Measurements from ENCODE around the gene FCER2. TPM values are rescaled to one million over a fixed set of nuclear protein-coding genes. Genes with fewer than 3 reads are reported as not detected.

Gene FCER2
- total and polyA plus RNA-seq, 11 donors = 0.06 to 1.5 (median 0.23) TPM; not detected in 6

GRCh38 chr19:7729211-7729610 is 27.3 kb upstream of the FCER2 start:
- no peak overlapping the region for H3K27ac ChIP-seq
- peaks cover 0 to 15% (median 0%) of the 10 kb centered on the region in 12 donors for H3K4me1 ChIP-seq
- 15 to 18% (median 16%) methylated on average over 7 to 16 of the region's 16 CpGs for WGBS, 4 donors
- no peaks in the 10 kb centered on the region for H3K36me3 ChIP-seq
- TF ChIP-seq CTCF (IDR thresholded peaks at IDR 0.05) (no peak), POLR2A (IDR thresholded peaks at IDR 0.05) (no peak)
- intact Hi-C loops (cut with DNase I) = no loop called here
- H3K4me3 ChIP-seq = no peak overlapping the region
- peaks cover 4 to 63% (median 35%) of the 10 kb centered on the region in 9 donors for H3K27me3 ChIP-seq
- ATAC-seq (no peak), DNase-seq (no peak)
- H3K9me3 ChIP-seq = no peaks in the 10 kb centered on the region

GRCh38 chr19:7725791-7726190 is 23.9 kb upstream of the FCER2 start:
- intact Hi-C loops (cut with DNase I) = no loop called here
- WGBS, 4 donors = 32 to 57% (median 48%) methylated on average over 2 of the region's 2 CpGs
- no peaks in the 10 kb centered on the region for H3K36me3 ChIP-seq
- H3K27me3 ChIP-seq = peaks cover 4 to 49% (median 21%) of the 10 kb centered on the region in 9 donors
- H3K9me3 ChIP-seq = no peaks in the 10 kb centered on the region
- no peak overlapping the region for H3K27ac ChIP-seq
- H3K4me3 ChIP-seq = no peak overlapping the region
- ATAC-seq (no peak), DNase-seq (no peak)
- TF ChIP-seq POLR2A (IDR thresholded peaks at IDR 0.05) (no peak), CTCF (IDR thresholded peaks at IDR 0.05) (no peak)
- H3K4me1 ChIP-seq = peaks cover 0 to 15% (median 0%) of the 10 kb centered on the region in 12 donors

- ATAC-seq = no peak
- no peak overlapping the region for H3K4me3 ChIP-seq
- no peaks in the 10 kb centered on the region for H3K4me1 ChIP-seq
- H3K36me3 ChIP-seq = no peaks in the 10 kb centered on the region
- intact Hi-C loops (cut with DNase I) = no loop called here
- 53 to 64% (median 60%) methylated on average over 5 of the region's 5 CpGs for WGBS, 4 donors
- no peak for TF ChIP-seq CTCF (IDR thresholded peaks at IDR 0.05)
- TF ChIP-seq POLR2A (IDR thresholded peaks at IDR 0.05) = no peak
- H3K27me3 ChIP-seq = peaks cover 0 to 26% (median 0%) of the 10 kb centered on the region in 9 donors
- no peak for DNase-seq
- peaks cover 0 to 1% (median 0%) of the 10 kb centered on the region in 12 donors for H3K9me3 ChIP-seq
- H3K27ac ChIP-seq = no peak overlapping the region
Observed at GRCh38 chr19:7722231-7722651, 20.3 kb upstream of the FCER2 start.

- DNase-seq = no peak
- Histone ChIP-seq H3K36me3 (no peaks in the 10 kb centered on the region), H3K27me3 (peaks cover 0 to 19% (median 0%) of the 10 kb centered on the region in 9 donors), H3K27ac (no peak overlapping the region), H3K9me3 (peaks cover 0 to 18% (median 5%) of the 10 kb centered on the region in 12 donors), H3K4me3 (no peak overlapping the region), H3K4me1 (no peaks in the 10 kb centered on the region)
- TF ChIP-seq POLR2A (IDR thresholded peaks at IDR 0.05) (no peak), CTCF (IDR thresholded peaks at IDR 0.05) (no peak)
- WGBS, 4 donors = 63 to 86% (median 83%) methylated on average over 6 of the region's 6 CpGs
- intact Hi-C loops (cut with DNase I) = no loop called here
- ATAC-seq = no peak
Observed at GRCh38 chr19:7720351-7720750, 18.4 kb upstream of the FCER2 start.

Measured in heart left ventricle (tissue), 16 donors.